ENCODE data around the gene BORCS5.

BORCS5 gene

GRCh38 chr12:12511021-12511783, 154.3 kb downstream of the BORCS5 start:
- H3K9ac ChIP-seq (ENCODE audit: insufficient read length) = no peak overlapping the region
- no peak overlapping the region for H3K27ac ChIP-seq
- H3K9me3 ChIP-seq (ENCODE audit: low read depth, low read length) = no peaks in the 10 kb centered on the region
- TF ChIP-seq POLR2AphosphoS5 (IDR thresholded peaks at IDR 0.05; ENCODE audit: borderline replicate concordance, low read depth, low read length) (no peak), FOXP2 (optimal IDR thresholded peaks at IDR 0.05; ENCODE audit: control extremely low read depth, extremely low read length, insufficient read depth) (no peak), EZH2 (IDR thresholded peaks at IDR 0.05) (no peak)
- DNase-seq (ENCODE audit: low read depth, low spot score) = no peak
- H3K36me3 ChIP-seq (ENCODE audit: insufficient read depth, low read length) = no peaks in the 10 kb centered on the region
- H3K4me3 ChIP-seq = no peak overlapping the region

GRCh38 chr12:12511895-12512711, 155.2 kb downstream of the BORCS5 start:
- TF ChIP-seq EZH2 (IDR thresholded peaks at IDR 0.05) = no peak
- no peak for TF ChIP-seq POLR2AphosphoS5 (IDR thresholded peaks at IDR 0.05; ENCODE audit: borderline replicate concordance, low read depth, low read length)
- TF ChIP-seq FOXP2 (optimal IDR thresholded peaks at IDR 0.05; ENCODE audit: control extremely low read depth, extremely low read length, insufficient read depth) = no peak
- Histone ChIP-seq H3K27ac (no peak overlapping the region), H3K9ac (ENCODE audit: insufficient read length) (no peak overlapping the region), H3K9me3 (ENCODE audit: low read depth, low read length) (no peaks in the 10 kb centered on the region), H3K36me3 (ENCODE audit: insufficient read depth, low read length) (no peaks in the 10 kb centered on the region), H3K4me3 (no peak overlapping the region)
- DNase-seq (ENCODE audit: low read depth, low spot score) = no peak

GRCh38 chr12:12513416-12514006, 156.6 kb downstream of the BORCS5 start:
- no peak overlapping the region for H3K9ac ChIP-seq (ENCODE audit: insufficient read length)
- peak overlapping the region; percentile 37; the same call in 1 of the 2 replicates for H3K27ac ChIP-seq
- no peaks in the 10 kb centered on the region for H3K36me3 ChIP-seq (ENCODE audit: insufficient read depth, low read length)
- no peak overlapping the region for H3K4me3 ChIP-seq
- H3K9me3 ChIP-seq (ENCODE audit: low read depth, low read length) = no peaks in the 10 kb centered on the region
- DNase-seq (ENCODE audit: low read depth, low spot score) = no peak
- TF ChIP-seq EZH2 (IDR thresholded peaks at IDR 0.05) = no peak
- no peak for TF ChIP-seq FOXP2 (optimal IDR thresholded peaks at IDR 0.05; ENCODE audit: control extremely low read depth, extremely low read length, insufficient read depth)
- TF ChIP-seq POLR2AphosphoS5 (IDR thresholded peaks at IDR 0.05; ENCODE audit: borderline replicate concordance, low read depth, low read length) = no peak

- TF ChIP-seq EZH2 (IDR thresholded peaks at IDR 0.05) (no peak), POLR2AphosphoS5 (IDR thresholded peaks at IDR 0.05; ENCODE audit: borderline replicate concordance, low read depth, low read length) (no peak), FOXP2 (optimal IDR thresholded peaks at IDR 0.05; ENCODE audit: control extremely low read depth, extremely low read length, insufficient read depth) (no peak)
- H3K4me3 ChIP-seq = no peak overlapping the region
- no peaks in the 10 kb centered on the region; the same call in 1 of the 2 replicates for H3K36me3 ChIP-seq (ENCODE audit: insufficient read depth, low read length)
- H3K27ac ChIP-seq = no peak overlapping the region
- no peak for DNase-seq (ENCODE audit: low read depth, low spot score)
- H3K9ac ChIP-seq (ENCODE audit: insufficient read length) = no peak overlapping the region
- no peaks in the 10 kb centered on the region for H3K9me3 ChIP-seq (ENCODE audit: low read depth, low read length)
Observed at GRCh38 chr12:12518464-12518845, 161.6 kb downstream of the BORCS5 start.

- DNase-seq (ENCODE audit: low read depth, low spot score) = no peak
- H3K36me3 ChIP-seq (ENCODE audit: insufficient read depth, low read length) = no peaks in the 10 kb centered on the region; the same call in 1 of the 2 replicates
- no peak overlapping the region for H3K4me3 ChIP-seq
- no peak overlapping the region for H3K9ac ChIP-seq (ENCODE audit: insufficient read length)
- no peak overlapping the region for H3K27ac ChIP-seq
- TF ChIP-seq FOXP2 (optimal IDR thresholded peaks at IDR 0.05; ENCODE audit: control extremely low read depth, extremely low read length, insufficient read depth) = no peak
- TF ChIP-seq EZH2 (IDR thresholded peaks at IDR 0.05) = no peak
- no peak for TF ChIP-seq POLR2AphosphoS5 (IDR thresholded peaks at IDR 0.05; ENCODE audit: borderline replicate concordance, low read depth, low read length)
- no peaks in the 10 kb centered on the region for H3K9me3 ChIP-seq (ENCODE audit: low read depth, low read length)
Observed at GRCh38 chr12:12518919-12519318, 162.0 kb downstream of the BORCS5 start.

Measured in SK-N-MC (cell line).